NCI-H774 (cell line): ENCODE data around the gene RTN4RL2.
A peak's percentile ranks its signal among the peaks of the same experiment; 100 is the strongest.

Experiments
- DNase-seq: peaks from one replicate; lab custom pipeline; 2025; lab: John Stamatoyannopoulos, UW

The RTN4RL2 gene

DNA sequence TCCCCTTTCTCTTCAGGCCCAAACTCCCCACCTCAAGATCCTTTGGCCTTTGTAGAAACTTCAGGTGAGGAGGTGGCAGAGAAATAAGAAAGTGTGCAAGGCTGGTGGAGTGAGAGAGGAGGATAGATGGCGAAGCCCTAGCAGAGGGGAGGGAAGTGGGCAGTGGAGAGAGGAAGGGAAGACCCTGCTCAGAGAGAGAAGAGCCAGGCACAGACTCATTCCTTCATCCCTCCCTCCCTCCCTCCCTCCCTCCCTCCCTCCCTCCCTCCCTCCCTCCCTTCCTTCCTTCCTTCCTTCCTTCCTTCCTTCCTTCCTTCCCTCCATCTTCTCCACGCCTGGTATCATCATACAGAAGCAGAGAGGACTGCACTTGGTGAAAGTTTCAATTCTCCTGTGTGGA, 21.0 kb downstream of the RTN4RL2 start:
- DNase-seq = no peak

DNA sequence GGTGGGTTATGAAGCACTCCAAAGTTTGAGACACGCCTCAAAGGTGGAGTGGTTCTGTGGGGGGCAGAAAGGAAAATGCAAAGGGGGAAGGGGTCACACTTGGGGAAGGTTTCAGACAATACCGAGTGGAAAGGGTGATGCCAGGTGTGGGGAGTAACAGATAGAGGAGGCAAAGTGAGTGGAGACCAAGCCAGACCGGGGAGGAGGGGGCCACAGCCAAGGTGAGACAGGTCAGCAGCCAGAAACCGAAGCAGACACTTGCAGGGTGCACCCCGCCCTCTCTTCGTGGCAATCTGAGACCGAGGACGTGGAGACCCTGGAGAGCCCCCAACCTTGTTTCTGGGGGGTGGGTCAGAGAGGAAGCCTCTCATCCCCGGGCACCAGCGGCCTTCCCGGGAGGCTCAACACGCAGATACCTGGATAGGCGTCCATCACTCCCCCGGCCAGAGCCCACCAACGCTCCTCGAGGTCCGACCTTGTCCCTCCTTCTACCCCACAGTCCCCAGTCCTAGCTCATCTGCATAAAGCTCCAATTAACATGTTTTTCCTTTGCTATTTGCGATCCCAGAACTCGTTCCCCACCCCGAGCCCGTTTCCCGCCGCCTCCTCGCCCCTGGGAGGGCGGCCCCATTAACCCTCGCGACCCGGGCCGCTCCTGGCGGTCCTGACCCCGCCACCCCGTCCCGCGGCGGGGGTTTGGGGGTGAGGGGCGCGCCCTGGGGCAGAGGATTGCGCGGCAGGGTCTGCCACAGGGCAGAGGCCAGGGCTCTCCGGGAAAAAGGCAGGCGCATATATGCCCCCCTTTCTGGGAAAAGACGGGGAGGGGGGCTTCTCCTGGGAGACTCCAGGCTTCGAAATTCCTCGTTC, 21.8 kb downstream of the RTN4RL2 start:
- no peak for DNase-seq

DNA sequence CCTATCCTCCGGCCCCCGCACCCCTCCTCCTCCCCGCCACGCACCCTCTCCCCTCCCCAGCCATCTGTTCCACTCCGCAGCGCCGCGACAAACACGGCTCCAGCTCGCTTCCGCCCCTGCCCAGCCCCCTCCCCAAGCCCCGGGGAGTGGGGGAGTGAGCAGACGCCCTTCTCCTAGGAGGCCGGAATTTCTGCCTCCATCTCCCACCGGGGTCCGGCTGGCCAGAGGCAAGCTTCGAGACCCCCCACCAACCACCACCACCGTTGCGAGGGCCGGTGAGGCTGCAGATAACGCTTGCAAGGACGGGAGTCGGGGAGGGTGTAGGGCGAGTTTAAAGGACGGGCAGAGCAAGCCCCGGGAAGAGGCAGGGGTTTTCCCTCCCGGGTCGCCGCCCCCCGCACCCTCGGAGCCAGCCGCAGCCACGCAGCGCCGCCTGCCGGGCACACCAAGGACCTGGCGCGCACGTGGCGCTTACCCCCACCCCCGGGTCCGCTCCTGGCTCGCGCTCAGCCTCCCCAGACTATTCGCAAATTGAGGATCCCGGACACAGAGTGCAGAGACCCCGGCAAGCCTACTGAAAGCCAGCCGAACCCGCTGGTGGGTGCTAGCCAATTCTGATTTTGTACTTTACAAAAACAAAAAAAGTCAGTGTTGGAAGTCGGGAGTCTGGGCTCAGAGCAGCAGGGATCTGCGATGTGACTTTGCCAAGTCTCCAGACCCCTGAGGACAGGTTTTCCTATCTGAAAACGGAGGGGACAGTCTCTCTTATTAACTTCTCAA, 22.6 kb downstream of the RTN4RL2 start:
- no peak for DNase-seq

DNA sequence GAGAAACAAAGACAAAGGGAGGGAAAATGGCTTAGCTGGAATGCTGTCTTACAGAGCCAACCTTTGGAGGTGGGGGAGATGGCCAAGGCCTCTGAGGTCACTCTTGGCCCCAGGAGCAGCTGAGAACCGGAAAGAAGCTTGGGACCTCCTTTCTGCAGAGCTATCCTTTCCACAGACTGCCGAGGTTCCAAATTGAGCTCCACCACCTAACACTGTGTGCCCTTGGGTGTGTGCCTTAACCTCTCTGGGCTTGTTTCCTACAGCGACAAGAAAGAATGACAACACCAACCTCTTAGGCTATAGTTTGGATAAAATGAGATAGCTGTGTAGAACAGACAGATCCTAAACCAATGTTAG, 23.2 kb downstream of the RTN4RL2 start:
- no peak for DNase-seq

DNA sequence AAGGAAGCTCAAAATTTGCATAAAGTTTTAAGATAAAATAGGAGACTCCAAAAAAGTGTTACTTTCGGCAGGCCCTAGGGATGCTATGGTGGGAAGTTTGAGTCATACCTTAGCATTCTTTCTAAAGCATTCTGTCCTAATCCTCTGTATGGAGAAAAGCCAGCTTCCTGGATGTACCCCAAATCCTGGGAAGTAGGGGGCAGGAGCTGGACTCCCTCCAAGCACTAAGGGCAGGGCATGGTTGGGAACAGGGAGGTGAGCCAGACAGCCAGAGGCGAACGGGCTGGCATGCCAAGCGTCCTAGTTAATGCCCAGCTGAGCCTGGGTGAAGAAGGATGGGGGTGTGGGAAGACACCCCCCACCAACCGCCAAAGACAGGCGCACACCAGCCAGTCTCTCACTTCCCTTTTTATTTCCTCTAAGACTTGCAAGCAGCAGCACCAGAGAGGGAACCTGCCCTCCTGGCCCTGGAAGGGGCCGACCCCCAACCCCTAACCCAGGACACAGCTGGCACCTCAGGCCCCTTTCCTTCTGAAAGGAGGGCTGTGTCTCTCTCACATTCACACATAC, 23.9 kb downstream of the RTN4RL2 start:
- DNase-seq = no peak

DNA sequence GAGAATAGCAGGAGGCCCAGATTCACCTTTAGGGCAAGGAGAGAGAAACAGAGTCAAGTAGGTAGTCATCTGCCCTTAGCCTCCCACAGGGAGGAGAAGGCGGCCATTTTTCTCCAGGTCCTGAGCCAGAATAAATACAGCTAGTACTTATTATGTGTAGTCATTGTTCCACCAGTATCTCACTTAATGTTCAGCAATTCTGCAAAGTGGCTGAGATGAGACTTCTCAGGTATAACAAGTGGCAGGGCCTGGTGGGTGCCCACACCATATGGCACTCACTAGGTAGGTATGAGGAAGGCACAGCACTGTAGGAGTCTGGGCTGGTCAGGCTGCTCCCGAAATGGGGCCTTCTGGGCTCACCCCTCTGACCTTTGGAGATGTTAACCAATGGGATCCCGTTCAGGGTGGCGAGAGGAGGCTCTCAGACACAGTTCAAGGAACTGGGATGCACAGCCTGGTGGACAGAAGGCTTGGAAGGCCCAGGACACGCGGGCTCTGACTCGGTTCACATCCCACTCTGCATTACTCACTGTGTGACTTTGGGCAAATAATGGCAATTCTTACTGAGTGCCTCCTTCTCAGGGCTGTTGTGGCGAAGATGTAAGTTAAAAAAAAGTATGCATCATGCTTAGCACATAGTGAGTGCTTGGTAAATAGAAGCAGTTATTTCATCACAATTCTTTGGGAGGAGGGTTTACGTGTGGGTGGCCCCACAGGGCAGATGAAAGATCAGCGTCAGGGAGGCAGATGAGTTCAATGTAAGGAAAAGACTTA, 25.1 kb downstream of the RTN4RL2 start:
- DNase-seq = no peak

DNA sequence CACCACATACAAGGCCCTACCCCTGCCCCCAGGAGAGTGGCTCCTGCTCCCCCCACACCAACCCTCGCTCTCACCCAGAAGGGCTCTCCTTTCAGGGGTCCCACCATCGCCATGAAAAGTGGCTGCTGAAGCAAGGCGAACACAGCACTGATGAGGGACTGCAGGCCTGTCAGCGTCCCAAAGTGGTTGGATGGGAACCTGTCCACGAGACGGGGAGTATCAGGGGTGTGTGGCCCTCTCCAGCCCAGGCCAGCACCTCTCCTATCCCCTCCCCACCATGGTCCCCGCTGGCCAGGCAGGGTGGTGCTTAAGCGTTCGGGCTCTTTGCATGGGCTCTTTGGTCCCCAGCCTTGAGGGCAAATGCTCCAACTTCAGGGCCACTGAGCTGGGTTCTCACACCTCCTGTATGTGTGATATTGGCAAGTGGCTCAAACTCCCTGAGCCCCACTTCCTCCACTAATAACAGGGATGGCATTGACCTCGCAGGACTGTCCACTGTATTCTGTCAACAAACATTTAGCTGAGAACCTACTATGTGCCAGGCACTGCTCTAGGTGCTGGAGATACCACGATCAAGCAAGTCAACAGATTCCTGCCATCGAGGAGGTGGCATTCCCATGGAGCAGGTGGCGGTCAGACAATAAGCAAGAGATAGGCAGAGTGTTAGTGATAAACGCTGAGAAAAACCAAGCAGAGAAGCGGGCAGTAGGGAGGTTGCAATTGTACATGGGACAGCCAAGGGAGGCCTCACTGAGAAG, 26.9 kb downstream of the RTN4RL2 start:
- DNase-seq = no peak

DNA sequence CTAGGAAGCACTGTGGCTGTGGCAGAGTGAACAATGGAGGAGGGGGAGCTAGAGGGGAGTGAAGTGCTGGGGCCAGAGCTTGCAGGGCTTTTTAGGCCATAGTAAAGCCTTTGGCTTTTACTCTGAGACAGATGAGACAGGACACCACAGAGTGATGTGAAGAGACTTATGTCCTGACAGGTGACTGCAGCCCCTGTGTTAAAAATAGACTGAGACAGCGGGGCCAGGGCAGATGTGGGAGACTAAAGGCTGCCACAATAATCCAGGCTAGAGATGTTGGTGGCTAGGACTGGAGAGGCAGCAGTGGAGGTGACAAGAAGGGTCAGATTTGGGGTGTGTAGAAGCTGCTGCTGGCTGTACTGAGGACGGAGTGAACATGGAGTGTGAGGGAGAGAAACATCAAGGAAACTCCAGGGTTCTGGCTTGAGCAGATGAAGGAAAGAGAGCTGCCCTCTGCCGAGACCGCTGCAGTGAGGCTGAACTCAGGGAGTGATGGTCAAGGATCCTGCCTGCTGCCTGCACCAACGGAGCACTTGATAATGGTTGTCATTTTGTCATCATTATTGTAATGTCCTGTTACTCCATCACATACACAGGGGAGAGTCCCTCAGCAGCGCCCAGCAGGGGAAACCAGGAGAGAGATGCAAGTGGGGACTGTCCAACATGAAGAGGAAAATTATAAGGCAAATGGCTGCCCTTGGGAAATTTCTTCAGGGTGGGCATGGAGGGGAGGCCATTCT, 27.8 kb downstream of the RTN4RL2 start:
- no peak for DNase-seq

DNA sequence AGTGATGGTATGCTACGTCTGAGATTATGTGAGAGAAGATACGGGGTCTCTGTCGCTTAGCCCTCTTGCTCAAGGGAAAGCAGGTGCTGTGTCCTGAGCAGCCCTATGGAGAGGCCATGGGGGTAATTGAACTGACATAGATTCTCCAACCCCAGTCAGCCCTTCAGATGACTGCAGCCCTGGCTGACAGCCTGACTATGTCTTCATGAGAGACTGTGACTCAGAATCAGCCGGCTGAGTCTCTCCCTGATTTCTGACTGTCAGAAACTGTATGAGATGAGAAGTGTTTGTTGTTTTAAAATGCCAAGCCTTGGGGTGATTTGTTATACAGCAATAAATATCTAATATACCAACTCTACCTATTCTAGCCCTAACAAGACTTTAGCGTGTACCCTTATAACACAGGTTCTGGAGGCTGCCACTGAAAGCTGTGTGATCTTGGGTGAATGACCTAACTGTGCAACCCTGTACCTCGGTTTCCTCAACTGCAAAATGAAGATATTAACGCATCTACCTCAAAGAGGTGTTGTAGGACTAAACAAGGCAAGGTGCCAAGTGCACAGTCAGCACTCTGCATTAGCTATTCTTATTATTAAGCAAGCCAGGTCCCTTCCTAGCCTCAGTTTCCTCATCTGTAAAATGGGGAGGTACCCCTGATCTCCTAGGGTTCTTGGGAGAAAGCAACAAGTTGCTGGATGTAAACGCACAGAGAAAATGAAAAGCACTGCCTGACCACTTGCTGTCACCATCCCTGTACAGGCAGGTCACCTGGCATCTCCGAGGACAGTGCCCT, 30.3 kb downstream of the RTN4RL2 start:
- DNase-seq = no peak

DNA sequence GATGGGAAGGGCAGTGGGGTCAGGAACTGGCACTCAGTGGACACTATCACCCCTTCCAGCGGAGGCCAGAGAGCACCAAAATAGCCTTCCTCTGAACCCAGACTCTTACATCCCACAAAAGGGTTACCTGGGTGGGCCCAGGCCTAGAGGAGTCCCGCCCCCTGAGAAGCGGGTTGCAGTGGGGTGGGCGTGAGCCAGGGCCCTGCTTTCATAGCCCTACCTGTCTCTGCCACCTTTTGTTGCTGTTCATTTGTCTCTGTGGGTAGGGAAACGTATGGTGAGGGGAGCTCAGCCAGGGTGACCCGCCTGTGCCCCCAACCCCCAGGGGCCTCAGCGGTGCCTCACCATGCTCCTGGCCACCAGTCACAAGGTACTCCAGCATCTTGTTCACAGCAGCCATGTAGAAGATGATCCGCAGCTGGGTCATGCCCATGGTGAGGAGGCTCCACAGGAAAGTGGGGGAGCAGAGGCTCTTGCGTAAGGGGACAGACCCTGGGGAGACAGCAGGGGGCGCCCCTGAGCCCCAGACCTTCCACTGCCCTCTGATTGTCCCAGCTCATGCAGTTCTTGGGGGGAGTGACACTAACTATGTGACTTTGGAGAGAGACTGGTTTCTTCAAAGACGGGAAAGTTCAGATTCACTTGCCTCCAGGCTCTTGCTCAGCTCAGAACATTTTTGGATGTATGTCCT, 31.2 kb downstream of the RTN4RL2 start:
- DNase-seq = no peak

DNA sequence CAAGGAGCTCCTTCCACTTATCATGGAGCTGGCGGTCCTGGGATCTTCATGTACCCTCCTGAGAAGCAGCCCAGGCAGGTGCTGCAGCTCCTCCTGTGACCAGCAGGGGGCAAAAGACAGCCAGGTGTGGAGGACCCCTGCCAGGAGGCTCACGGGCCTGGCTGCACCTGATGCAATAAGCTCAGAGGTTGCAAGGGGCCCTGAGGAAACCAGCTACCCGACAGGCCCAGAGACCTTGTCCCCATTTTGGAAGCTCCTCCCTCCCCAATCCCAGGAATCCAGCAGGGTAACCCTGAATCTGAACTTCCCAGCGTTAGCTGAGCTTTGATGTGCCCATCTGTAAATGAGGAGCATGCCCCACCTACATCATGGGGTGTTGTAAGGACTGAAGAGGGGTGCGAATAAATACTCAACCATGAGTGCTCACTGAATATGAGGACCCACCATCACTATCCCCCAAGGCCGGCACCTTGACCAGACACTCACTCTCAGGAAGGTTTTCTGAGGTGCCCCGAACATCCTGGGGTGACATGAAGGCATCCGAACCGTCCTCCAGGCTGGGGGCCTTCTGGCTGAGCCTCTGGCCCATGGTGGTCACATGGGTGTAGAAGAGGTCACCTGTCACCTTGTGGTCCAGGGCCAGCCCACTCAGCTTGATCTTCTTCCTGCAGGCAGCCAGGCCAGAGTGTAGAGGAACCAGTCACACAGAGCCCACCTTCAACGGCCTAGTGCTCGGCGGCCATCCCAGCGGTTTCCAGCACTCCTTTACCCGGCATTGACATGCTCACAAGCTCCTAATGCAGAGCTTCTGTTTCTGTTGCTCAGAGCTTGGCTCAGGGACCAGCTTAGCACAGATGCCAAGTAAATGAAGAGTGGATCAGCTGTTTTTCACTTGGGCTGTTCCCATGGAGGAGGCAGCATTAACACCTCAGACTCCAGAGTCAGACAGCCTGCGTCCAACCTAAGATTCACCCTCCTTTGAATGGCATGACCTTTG, 33.5 kb downstream of the RTN4RL2 start:
- peak; percentile 39 for DNase-seq

DNA sequence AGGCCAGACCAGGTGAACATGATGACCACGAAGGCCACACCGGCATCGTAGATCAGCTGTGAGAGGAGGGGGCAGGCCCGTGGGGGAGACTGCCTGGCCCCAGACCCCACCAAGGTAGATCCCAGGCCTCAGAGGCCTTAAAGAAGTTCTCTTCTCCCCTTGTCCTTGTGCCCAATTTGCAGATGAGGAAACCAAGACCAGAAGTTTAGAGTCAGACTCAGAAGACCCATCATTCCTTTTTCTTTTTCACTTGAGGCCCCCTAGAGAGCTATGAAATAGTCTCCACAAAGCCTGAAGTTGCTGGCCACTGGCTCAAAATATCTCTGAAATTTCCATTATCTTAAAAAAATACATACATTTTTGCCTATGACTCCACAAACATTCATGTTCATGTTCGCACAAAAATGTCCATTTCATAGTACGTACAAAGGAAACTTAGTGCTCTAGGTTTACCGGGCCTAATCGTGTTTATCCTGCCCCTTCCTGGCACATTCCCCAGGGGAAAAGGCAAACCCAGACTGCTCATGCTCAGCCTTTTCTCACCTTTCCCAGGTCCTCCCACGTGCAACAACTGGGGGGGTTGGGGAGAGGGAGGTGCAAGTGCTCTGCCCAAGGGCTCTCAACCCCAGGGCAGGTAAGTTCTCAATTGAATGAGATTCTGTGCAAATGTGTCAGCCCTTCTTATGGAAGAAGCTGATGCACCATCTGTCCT, 35.9 kb downstream of the RTN4RL2 start:
- no peak for DNase-seq

DNA sequence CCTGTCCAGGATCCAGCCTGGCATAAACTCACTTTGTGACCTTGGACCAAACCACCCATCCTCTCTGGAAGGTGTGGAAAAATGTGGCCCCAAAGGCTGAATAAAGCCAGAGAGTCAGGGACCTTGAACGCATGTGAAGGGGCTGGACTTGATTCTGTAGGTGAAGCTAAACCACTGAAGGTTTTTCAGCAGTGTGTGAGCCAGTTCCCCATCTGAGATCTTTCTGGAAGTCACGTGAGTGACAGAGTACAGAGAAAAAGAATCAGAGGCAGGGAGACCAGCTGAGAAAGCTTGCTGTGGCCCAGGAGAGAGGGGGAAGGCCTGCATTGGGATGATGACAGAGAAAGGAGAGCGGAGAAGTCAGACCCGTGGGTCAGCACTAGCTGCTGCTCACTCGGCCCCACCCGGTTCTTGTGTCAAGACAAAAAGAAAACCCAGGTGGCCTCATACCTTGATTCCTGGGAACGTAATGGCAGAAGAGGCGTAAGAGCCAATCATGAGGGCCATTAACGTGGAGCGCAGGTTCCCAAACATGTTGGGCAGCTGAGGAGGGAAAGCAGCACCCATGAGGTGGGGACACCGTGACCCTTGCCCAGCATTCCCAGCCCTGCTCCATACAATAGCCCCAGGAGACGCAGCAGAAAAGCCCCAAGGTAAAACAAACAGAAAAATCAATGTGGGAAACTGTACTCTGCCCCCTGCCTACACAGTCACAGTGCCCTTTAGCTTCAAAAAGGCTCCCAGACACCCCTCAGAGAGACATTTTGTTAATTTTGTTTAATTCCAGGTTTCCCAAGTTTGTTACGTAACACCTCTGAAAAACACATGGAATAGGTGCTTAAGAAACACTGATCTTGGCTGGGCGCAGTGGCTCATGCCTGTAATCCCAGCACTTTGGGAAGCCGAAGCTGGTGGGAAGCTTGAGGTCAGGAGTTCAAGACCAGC, 37.2 kb downstream of the RTN4RL2 start:
- no peak for DNase-seq

DNA sequence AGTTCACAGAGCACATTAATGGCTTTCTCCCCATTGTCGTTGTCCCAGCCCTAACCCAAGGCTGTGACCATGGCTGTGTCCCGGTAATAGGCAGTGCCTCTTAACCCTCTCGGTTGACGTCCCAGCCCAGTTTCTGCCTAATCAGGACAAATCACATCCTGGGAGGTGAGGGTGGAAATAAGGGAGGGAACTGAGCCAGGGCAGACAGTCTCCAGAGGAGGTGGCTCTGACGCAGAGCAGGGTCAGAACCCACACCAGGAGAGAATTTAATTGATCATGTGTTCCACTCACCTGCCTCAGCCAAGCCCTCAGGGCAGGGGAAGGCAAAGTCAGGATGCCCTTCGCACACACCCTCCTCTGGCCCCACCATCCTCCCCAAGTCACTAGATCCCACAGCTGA, 38.2 kb downstream of the RTN4RL2 start:
- DNase-seq = no peak

DNA sequence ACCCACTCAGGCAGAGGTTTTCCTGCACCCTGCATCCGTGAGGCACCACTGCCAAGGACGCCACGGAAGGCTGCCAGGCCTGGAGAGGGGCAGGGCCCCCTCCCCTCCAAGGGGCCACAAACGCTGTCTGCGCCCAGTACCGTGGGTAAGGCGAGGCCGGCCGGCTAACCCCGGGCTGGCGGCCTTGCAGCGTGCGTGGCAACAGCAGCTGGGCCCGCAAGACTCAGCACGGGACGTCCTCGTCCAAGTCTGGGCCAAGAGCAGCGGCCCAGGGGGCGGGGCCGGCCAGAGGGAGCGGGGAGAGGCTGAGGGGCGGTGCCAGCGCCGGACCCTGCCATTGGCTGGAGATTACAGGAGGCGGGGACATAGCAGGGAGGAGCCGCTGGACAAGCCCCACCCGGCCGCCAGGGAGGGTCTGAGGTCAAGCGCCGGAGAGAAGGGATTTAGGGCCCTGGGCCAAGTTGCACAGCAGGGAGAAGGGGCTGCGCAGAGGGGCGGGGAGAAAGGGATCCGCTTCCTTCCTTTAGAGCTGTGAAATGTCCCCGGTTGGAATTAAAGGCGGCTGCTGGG, 39.2 kb downstream of the RTN4RL2 start:
- DNase-seq = peak; percentile 73

DNA sequence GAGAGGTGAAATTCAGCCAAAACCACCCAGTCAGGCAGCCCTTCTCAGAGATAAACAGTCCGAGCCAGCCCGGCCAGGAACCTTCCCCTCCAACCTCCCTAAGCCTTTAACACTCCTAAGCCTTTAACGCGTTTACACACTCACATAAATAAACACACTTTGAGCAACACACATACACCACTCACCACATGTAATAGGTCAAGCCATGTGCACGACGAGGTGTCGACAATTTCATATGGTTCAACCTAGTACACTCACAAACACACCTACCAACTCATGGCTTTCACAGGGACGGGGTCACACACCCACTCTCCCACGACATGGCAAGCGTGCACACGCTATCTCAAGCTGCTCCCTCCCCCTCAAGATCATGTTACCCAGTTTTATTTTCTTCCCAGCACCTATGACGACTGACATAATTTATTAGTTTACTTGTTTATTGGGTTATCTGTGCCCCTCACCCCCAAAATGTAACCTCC, 39.7 kb downstream of the RTN4RL2 start:
- no peak for DNase-seq
